ENCODE data around the gene MTHFD1L. TPM values are rescaled to one million over a fixed set of nuclear protein-coding genes. Genes with fewer than 3 reads are reported as not detected.

The MTHFD1L gene
- total RNA-seq, 4 donors from 2014 or later = 3.0 to 9.4 (median 5.2) TPM

- H3K4me1 ChIP-seq = no peaks in the 10 kb centered on the region
- TF ChIP-seq EP300 (IDR thresholded peaks at IDR 0.05) (no peak), POLR2A (IDR thresholded peaks at IDR 0.05) (no peak), POLR2AphosphoS5 (IDR thresholded peaks at IDR 0.05) (no peak), CTCF (IDR thresholded peaks at IDR 0.05) (no peak)
- no peaks in the 10 kb centered on the region for H3K27me3 ChIP-seq
- H3K4me3 ChIP-seq = no peak overlapping the region
- peaks cover 19% of the 10 kb centered on the region for H3K36me3 ChIP-seq
- WGBS = 97% methylated on average over 14 of the region's 14 CpGs
- no peak for DNase-seq (ENCODE audit: low spot score in 2 of 2)
- H3K27ac ChIP-seq = no peak overlapping the region
- H3K9me3 ChIP-seq = no peaks in the 10 kb centered on the region
Measured at GRCh38 chr6:150831577-150831976, 33.9 kb upstream of the MTHFD1L start.

- DNase-seq (ENCODE audit: low spot score in 2 of 2) = no peak
- Histone ChIP-seq H3K27ac (no peak overlapping the region), H3K36me3 (peaks cover 32% of the 10 kb centered on the region), H3K4me1 (no peaks in the 10 kb centered on the region), H3K27me3 (no peaks in the 10 kb centered on the region), H3K4me3 (no peak overlapping the region), H3K9me3 (no peaks in the 10 kb centered on the region)
- TF ChIP-seq POLR2AphosphoS5 (IDR thresholded peaks at IDR 0.05) (no peak), POLR2A (IDR thresholded peaks at IDR 0.05) (no peak), EP300 (IDR thresholded peaks at IDR 0.05) (no peak), CTCF (IDR thresholded peaks at IDR 0.05) (no peak)
Measured at GRCh38 chr6:150835620-150836019, 29.9 kb upstream of the MTHFD1L start.

- TF ChIP-seq EP300 (IDR thresholded peaks at IDR 0.05) (no peak), CTCF (IDR thresholded peaks at IDR 0.05) (no peak), POLR2AphosphoS5 (IDR thresholded peaks at IDR 0.05) (no peak), POLR2A (IDR thresholded peaks at IDR 0.05) (no peak)
- Histone ChIP-seq H3K4me1 (no peaks in the 10 kb centered on the region), H3K27ac (no peak overlapping the region), H3K36me3 (peaks cover 19% of the 10 kb centered on the region), H3K4me3 (no peak overlapping the region), H3K27me3 (no peaks in the 10 kb centered on the region), H3K9me3 (no peaks in the 10 kb centered on the region)
- no peak for DNase-seq (ENCODE audit: low spot score in 2 of 2)
- WGBS = 84% methylated on average over 4 of the region's 4 CpGs
Measured at GRCh38 chr6:150840185-150840584, 25.3 kb upstream of the MTHFD1L start.

- 96% methylated on average over 5 of the region's 5 CpGs for WGBS
- Histone ChIP-seq H3K4me3 (no peak overlapping the region), H3K36me3 (peaks cover 19% of the 10 kb centered on the region), H3K9me3 (no peaks in the 10 kb centered on the region), H3K27me3 (no peaks in the 10 kb centered on the region), H3K4me1 (no peaks in the 10 kb centered on the region), H3K27ac (no peak overlapping the region)
- no peak for DNase-seq (ENCODE audit: low spot score in 2 of 2)
- no peak for TF ChIP-seq EP300 (IDR thresholded peaks at IDR 0.05)
- no peak for TF ChIP-seq POLR2AphosphoS5 (IDR thresholded peaks at IDR 0.05)
- TF ChIP-seq POLR2A (IDR thresholded peaks at IDR 0.05) = no peak
- TF ChIP-seq CTCF (IDR thresholded peaks at IDR 0.05) = no peak
Measured at GRCh38 chr6:150841189-150841588, 24.3 kb upstream of the MTHFD1L start.

GRCh38 chr6:150841697-150842096, 23.8 kb upstream of the MTHFD1L start:
- TF ChIP-seq POLR2AphosphoS5 (IDR thresholded peaks at IDR 0.05) (no peak), EP300 (IDR thresholded peaks at IDR 0.05) (no peak), POLR2A (IDR thresholded peaks at IDR 0.05) (no peak), CTCF (IDR thresholded peaks at IDR 0.05) (no peak)
- H3K4me1 ChIP-seq = no peaks in the 10 kb centered on the region
- H3K36me3 ChIP-seq = peaks cover 19% of the 10 kb centered on the region
- 82% methylated on average over 3 of the region's 3 CpGs for WGBS
- H3K9me3 ChIP-seq = no peaks in the 10 kb centered on the region
- no peaks in the 10 kb centered on the region for H3K27me3 ChIP-seq
- no peak overlapping the region for H3K27ac ChIP-seq
- no peak overlapping the region for H3K4me3 ChIP-seq
- DNase-seq (ENCODE audit: low spot score in 2 of 2) = no peak
